Hindlimb muscle (tissue), 1 donor: Measurements from ENCODE around the gene AMER3. TPM values are rescaled to one million over a fixed set of nuclear protein-coding genes. Genes with fewer than 3 reads are reported as not detected.
A peak's percentile ranks its signal among the peaks of the same experiment; 100 is the strongest.

ENCODE experiments used
- DNase-seq: peaks from one replicate; pipeline ENCODE4 v3.0.0-alpha.2; 2013
- polyA plus RNA-seq: library from polyadenylated mRNA; unstranded; fragments of 120-200 nt; gene quantifications from one replicate; pipeline ENCODE4 v1.2.1, GENCODE V29; 2013; ENCODE audit not compliant: insufficient read length

The AMER3 gene
- polyA plus RNA-seq, 1 donor, result not detected

- no peak for DNase-seq
Measured at GRCh38 chr2:130754811-130755210, 529 bp upstream of the AMER3 start.

- peak; percentile 56 for DNase-seq
Measured at GRCh38 chr2:130756053-130756873, 923 bp downstream of the AMER3 start.

GRCh38 chr2:130756874-130757668 lies 1.7 kb downstream of the AMER3 start:
- no peak for DNase-seq

GRCh38 chr2:130759906-130760753 lies 4.8 kb downstream of the AMER3 start:
- DNase-seq, result no peak

DNA sequence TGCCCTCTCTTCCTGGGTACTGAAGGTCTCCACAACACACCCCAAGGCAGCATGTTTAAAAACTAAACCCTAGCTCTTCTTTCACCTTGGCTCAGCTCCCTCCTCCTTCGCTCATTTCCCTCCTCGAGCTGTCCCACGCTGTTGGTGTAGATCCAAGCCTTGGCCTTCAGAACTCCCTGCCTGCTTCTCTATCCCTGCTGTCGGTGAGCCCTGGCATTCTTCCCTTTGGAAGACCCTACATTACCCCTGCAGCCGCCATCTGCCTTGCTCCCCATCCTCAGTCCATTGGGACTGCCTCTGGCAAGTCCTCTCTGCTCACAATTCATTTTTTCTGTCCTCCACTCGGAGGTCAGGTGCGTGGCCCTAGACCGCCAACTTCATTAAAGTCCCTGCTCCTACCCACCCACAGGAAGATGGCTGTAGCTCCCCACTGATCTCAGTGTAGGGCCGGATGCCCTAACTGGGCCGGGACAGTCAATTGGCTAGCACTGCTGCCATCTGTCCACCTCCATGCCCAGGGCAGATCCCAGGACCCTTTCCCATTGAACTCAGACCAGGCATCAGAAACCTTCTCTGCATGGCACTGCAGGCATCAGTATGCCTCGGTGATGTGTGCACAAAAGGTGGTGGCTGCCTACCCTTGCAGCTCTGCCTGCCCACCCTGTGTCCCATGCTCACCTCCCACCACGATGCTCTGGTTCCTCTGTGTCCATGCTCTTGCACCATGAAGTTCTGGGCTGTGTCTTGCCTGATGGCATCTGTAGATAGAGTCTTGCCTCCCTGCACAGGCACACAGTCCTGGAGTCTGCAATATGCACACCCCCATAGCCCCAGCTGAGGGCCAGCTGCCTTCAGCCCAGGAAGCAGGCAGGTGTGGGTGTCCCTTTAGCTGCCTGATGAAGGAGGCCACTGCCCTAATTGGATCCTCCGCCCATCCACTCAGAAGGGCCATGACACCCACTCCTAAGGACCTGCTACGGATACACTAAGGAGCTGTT lies 5.7 kb downstream of the AMER3 start:
- DNase-seq, result no peak

DNA sequence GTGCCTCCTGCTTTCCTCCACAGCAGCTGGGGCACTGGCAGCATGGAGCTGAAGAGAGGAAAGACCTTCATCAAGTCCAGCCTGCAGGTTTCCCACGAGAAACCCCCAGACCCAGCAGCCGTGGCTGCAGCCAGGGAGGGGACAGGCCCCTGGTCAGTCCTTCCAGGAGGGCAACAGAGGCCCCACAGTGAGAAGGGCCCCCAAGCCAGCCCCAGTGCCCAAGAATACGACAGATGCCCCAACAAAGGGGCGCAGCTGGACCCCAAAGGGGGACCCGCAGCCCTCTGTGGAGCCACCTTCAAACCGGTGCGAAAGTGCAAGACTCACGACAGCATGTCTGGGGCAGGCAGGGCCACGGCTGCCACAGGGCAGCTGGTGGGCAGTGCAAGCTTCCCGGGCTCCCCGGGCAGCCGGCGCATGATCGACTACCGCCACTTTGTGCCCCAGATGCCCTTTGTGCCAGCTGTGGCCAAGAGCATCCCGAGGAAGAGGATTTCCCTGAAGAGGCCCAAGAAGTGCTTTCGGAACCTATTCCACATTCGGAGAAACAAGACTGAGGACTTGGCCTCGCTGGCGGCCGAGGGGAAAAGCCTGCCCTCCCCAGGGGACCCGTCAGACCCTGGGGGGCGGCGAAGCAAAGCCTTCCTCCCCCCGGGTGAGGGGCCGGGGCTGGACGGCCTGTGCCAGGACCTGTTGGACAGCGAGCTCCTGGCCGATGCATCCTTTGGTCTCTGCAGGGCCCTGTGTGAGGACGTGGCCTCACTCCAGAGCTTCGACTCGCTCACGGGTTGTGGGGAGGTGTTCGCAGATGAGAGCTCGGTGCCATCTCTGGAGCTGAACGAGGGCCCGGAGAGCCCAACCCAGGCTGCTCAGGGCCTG lies 6.9 kb downstream of the AMER3 start:
- no peak for DNase-seq

GRCh38 chr2:130762910-130763385 lies 7.6 kb downstream of the AMER3 start:
- DNase-seq, result no peak

DNA sequence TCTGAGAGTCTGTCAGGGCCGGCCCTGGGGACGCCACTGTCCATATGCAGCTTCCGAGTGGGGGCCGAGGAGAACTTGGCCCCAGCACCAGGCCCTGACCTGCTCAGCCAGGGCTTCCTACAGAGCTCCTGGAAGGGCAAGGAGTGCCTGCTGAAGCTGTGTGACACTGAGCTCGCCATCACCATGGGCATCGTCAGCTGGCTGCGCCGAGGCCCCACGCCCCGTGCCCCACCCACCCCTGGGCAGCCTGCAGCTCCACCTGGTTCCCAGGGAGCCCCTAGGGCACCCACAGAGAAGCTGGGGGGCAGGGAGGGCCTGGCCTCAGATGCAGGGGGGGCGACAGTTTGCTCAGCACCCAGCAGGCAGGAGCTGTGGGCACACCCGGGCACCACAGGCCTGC lies 8.1 kb downstream of the AMER3 start:
- DNase-seq, result no peak

DNA sequence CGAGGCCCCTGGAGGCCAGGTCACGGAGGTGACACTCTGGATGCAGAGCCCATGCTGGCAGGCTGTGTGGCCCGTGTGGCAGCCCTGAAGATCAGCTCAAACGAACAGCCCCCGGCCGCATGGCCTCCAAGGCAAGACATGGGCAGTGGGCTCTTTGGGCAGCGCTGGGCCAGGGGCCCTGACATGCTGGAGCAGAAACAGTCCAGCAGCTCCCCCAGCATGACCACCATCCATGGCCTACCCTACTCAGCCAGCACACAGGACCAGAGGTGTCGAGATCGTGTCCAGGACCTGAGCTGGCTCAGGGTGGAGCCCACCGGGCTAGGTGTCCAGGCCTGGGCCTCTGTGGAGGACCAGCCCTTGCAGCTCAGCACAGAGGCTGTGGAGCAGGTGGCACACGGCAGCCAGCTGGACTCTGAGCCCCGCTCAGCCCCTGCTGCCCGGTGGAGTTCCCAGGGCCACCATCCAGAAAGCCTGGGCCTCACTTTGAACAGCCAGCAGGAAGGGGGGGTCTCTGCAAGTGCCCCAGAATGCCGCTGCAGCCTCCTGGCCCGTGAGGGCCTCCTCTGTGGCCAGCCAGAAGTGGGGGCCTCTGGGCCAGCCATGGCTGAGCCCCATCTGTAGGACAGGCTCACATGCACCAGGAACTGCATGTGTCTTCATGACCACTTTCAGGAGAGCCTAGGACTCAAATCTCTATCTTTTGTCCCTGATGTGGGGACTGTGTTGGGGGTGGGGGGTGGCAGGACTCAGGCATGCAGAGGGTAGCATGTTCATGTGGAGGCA lies 8.9 kb downstream of the AMER3 start:
- DNase-seq, result no peak

GRCh38 chr2:130764821-130765115 lies 9.4 kb downstream of the AMER3 start:
- DNase-seq, result no peak

DNA sequence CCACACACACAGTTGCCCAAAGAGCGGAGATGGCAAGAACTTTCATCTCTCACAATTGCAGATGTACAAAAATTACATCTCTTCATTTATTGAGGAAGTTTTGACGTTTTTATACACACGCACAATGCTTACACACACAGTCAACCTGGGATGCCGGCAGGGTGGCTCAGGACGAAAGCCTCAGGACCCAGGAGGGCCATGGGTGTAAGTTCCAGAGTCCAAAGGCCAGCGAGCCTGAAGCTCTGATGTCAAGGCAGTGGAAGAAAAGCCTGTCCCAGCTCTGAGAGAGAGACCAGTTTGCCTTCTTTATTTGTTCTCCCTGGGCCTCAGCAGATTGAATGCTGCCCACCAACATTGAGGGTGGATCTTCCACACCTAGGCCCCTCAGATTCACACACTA lies 10.1 kb downstream of the AMER3 start:
- no peak for DNase-seq

- DNase-seq, result no peak
Measured at GRCh38 chr2:130766037-130766436, 10.7 kb downstream of the AMER3 start.

DNA sequence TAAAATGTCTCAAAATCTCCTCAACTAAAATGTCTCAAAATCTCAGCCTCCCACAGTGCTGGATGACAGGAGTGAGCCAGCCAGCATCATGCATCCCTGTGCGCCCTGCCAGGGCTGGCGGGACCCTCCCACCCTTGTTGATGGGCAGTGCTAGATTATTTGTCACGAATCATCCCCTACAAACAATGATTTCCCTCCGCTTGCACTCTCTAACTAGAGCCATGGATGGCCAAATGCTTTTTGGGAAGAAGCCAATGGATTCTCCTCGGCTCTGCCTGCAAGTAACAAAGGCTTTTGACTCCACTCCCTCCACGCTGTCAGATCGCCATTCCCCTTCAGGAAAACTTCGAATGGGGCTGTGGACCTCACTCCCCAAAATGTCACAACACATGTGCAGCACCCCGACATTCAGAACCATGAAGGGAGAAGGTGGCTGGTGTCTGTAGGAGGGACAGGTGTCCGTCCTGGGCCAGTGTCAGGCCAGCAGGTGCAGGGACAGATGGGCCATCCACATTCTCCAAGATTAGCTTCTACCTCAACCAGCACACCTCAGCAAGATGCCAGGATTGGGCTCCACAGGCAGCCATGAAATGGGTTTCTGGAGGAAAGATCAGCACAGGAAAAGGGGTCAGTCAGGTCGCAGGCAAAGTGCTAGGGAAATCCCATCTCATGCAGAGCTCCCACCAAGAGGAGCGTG lies 11.5 kb downstream of the AMER3 start:
- DNase-seq, result no peak

DNA sequence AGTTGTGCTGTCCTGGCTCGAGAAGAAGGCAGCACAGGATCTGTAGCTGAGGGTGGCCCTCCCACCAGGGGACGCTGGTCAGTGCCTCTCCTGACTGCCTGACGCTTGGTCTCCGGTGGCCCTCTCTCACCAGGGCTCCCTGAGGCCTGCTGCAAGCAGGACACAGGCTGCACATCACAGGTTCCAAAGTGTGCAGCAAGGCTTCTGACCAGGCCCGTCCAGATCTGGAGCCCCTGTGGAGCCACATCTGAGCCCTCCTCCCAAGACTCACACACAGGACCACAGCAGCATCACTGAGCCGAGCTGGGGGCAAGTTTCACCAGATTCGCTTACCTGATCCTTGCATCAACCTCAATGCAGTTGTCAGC lies 12.1 kb downstream of the AMER3 start:
- no peak for DNase-seq

DNA sequence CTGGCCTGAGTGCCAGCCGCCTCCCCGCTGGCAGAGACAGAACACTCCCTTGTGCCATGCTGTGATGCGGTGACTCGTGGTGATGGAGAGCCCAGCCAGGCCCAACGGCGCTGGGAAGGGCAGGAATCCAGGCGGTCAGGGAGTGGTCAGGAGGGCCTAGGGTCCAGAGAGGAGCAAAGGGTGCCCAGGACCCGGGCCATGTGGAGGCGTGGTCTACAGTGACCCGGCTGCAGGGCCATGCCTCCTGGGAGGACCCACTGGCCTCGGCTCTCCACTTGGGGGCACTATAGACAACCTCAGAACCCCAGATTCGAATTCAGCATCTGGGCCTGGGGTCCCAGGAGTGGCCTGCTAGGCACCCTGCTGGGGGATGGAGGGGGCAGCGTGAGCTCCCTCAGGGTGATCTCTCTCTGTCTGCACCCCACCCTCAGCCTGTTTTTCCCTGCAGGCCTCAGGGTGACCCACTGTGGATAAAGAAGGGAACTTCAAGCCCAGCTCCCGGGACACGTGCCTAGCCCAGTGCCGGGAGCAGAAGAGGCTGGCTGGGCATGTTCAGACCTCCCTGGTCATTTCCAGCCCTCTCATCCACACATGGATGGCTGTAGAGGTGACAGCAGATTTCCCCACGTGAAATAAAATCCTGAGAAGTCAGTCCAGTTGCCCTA lies 13.0 kb downstream of the AMER3 start:
- no peak for DNase-seq

GRCh38 chr2:130769343-130769907 lies 14.1 kb downstream of the AMER3 start:
- DNase-seq, result no peak

DNA sequence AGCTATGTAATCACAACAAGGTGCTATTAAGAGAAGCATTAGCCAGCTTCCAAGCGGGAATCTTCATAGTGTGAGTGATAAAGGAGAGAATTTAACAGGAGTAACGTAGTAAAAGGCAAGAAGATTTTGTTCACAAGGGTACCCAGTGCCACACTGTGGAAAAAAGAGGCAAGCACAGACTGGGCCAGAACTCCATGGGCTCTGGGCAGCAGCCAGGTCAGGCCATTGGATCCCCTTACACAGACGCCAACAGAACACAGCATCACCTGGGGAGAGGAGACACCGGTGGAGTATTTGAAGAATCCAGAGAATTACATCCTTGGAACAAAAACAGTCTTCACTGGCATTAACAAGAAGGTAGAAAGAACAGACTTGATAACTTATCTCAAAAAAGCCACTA lies 21.2 kb downstream of the AMER3 start:
- no peak for DNase-seq

DNA sequence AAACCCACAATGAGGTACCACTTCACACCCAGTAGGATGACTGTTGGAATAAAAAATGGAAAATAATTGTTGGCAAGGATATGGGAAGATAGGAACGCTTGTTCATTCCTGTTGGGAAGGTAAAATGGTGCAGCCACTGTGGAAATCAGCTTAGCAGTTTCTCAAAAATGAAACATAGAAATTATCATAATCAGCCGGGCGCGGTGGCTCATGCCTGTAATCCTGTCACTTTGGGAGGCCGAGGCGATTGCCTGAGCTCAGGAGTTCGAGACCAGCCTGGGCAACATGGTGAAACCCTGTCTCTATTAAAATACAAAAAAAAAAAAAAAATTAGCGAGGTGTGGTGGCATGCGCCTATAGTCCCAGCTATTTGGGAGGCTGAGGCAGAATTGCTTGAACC lies 23.4 kb downstream of the AMER3 start:
- no peak for DNase-seq
